Activated CD8-positive, alpha-beta memory T cell treated with anti-CD3 and anti-CD28 coated beads for 48 hours (primary cell): ENCODE measurements around the gene KIFC3.
"Not testable (repeated sequence)": the region's sequence is repeated elsewhere in the genome, so short reads cannot be mapped to it uniquely, and the experiment has no call there.

Experiments used
- DNase-seq, 3 experiments: peaks; one replicate each; pipeline ENCODE4 v3.0.0-alpha.2; 2020; ENCODE audit warnings: low read depth in 2 of 3, low spot score in 2 of 3

The KIFC3 gene

GRCh38 chr16:57802341-57803133 is at the start of gene KIFC3:
TSS of gene KIFC3 (minus strand) at chr16:57802491. CDS start at chr16:57798243, 4,248 bp downstream.
- peak; percentile 29 to 55 (median 54) for DNase-seq

GRCh38 chr16:57848181-57848580 is 45.9 kb upstream of the KIFC3 start:
- no peak for DNase-seq

GRCh38 chr16:57846931-57847330 is 44.6 kb upstream of the KIFC3 start:
- DNase-seq: not testable (repeated sequence)

GRCh38 chr16:57846078-57846697 is 43.9 kb upstream of the KIFC3 start:
- DNase-seq: no peak

- DNase-seq: no peak
These were observed 42.8 kb upstream of the KIFC3 start for GRCh38 chr16:57845115-57845514.

- no peak for DNase-seq
These were observed 42.2 kb upstream of the KIFC3 start for GRCh38 chr16:57844416-57845030.

- DNase-seq: no peak
These were observed 41.1 kb upstream of the KIFC3 start for GRCh38 chr16:57843400-57843799.

GRCh38 chr16:57842601-57843000 is 40.3 kb upstream of the KIFC3 start:
- DNase-seq: no peak

GRCh38 chr16:57840833-57841232 is 38.5 kb upstream of the KIFC3 start:
- DNase-seq: no peak

GRCh38 chr16:57838161-57838560 is 35.9 kb upstream of the KIFC3 start:
- DNase-seq: no peak

GRCh38 chr16:57837305-57838125 is 35.2 kb upstream of the KIFC3 start:
- no peak for DNase-seq

GRCh38 chr16:57835439-57835838 is 33.1 kb upstream of the KIFC3 start:
- DNase-seq: not testable (repeated sequence)

- no peak for DNase-seq
These were observed 32.6 kb upstream of the KIFC3 start for GRCh38 chr16:57834936-57835335.

GRCh38 chr16:57830890-57831484 is 28.7 kb upstream of the KIFC3 start:
- no peak for DNase-seq

GRCh38 chr16:57829969-57830360 is 27.7 kb upstream of the KIFC3 start:
- DNase-seq: no peak

GRCh38 chr16:57828272-57829161 is 26.2 kb upstream of the KIFC3 start:
- DNase-seq: no peak

- no peak for DNase-seq
These were observed 24.7 kb upstream of the KIFC3 start for GRCh38 chr16:57826706-57827625.

GRCh38 chr16:57826052-57826451 is 23.8 kb upstream of the KIFC3 start:
- no peak for DNase-seq
